Measurements from ENCODE around the gene ABLIM2. TPM values are rescaled to one million over a fixed set of nuclear protein-coding genes. Genes with fewer than 3 reads are reported as not detected.

ABLIM2 gene
- total and polyA plus RNA-seq, 2 of the 4 experiments (the other 2 are of a cell fraction): under 0.01 to 0.10 TPM

DNA sequence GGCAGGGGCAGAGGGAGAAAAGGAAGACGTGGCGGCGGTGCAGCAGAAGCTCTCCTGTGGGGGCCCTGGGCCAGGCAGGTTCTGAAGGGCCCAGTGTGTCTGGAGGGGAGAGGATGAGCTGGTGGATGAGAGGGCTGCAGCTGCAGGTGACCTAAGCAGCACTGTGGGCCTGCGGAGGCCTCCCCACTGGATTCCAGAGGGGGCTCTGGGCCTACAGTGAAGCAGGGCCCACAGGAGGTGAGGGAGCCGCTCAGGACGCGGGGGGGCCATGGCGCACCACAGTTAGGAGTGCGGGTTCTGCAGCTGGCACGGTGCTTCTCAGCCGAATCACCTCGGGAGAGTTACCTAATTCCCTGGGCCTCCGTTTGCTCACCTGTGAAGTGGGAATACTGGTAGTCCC, 10.5 kb downstream of the ABLIM2 start:
- dilution Hi-C loops (cut with HindIII; ENCODE audit: low sequenced_read_pairs, unreplicated experiment): no loop called here
- no peak overlapping the region for H3K23ac ChIP-seq (ENCODE audit: low read depth, low read length)
- H2BK5ac ChIP-seq (ENCODE audit: low read depth, low read length, poor library complexity, severe bottlenecking): no peak overlapping the region
- no peak overlapping the region for H3K9ac ChIP-seq (ENCODE audit: low read depth, low read length)
- no peak overlapping the region for H3K4ac ChIP-seq (ENCODE audit: low read depth, low read length)
- no peak overlapping the region for H3K4me3 ChIP-seq (ENCODE audit: insufficient read depth, low read depth, low read length)
- H3K36me3 ChIP-seq (ENCODE audit: control insufficient read depth, insufficient read depth, low read length): no peaks in the 10 kb centered on the region
- H3K56ac ChIP-seq (ENCODE audit: extremely low read depth, insufficient read depth, low read length): no peak overlapping the region
- no peaks in the 10 kb centered on the region for H3K4me1 ChIP-seq (ENCODE audit: control insufficient read depth, insufficient read depth, low read length)
- no peak overlapping the region for H2AK5ac ChIP-seq (ENCODE audit: low read depth, low read length)
- no peaks in the 10 kb centered on the region for H3K9me3 ChIP-seq (ENCODE audit: control insufficient read depth, insufficient read depth, low read length)
- no peak overlapping the region for H2BK20ac ChIP-seq (ENCODE audit: low read depth, low read length)
- H3K27me3 ChIP-seq (ENCODE audit: control insufficient read depth, insufficient read depth, low read length): peaks cover 83% of the 10 kb centered on the region
- no peaks in the 10 kb centered on the region for H3K79me1 ChIP-seq (ENCODE audit: low read depth in 1 of 2, low read length in 2 of 2)
- H3K9me1 ChIP-seq (ENCODE audit: insufficient read depth, low read length): no peaks in the 10 kb centered on the region
- no peak overlapping the region for H2AFZ ChIP-seq (replicated peaks; ENCODE audit: low read length, poor library complexity)
- POLR2A ChIA-PET (ENCODE audit: unreplicated experiment): no interaction called here
- H3K14ac ChIP-seq (replicated peaks; ENCODE audit: low read depth, low read length): no peak overlapping the region
- no peak overlapping the region for H4K91ac ChIP-seq (ENCODE audit: insufficient read depth, low read depth, low read length)
- no peak overlapping the region for H4K8ac ChIP-seq (ENCODE audit: low read depth in 2 of 2, low read length in 2 of 2)
- ATAC-seq (ENCODE audit: low read depth) (no peak), DNase-seq (no peak)
- intact Hi-C loops (cut with micrococcal nuclease): no loop called here
- H4K5ac ChIP-seq (ENCODE audit: low read depth, low read length): no peak overlapping the region
- no peak for TF ChIP-seq MAZ (IDR thresholded peaks at IDR 0.05; ENCODE audit: borderline replicate concordance, low read depth, low read length)
- TF ChIP-seq CTCF (conservative IDR thresholded peaks at IDR 0.05; ENCODE audit: low read depth, low read length): no peak
- no peak for TF ChIP-seq CEBPB (IDR thresholded peaks at IDR 0.05; ENCODE audit: low read depth, low read length)
- TF ChIP-seq NFE2L2 (IDR thresholded peaks at IDR 0.05; ENCODE audit: low read depth, low read length): no peak
- TF ChIP-seq SMC3 (IDR thresholded peaks at IDR 0.05; ENCODE audit: low read depth, low read length): no peak
- no peak for TF ChIP-seq POLR2A (IDR thresholded peaks at IDR 0.05; ENCODE audit: low read depth, low read length)
- H3K18ac ChIP-seq (ENCODE audit: low read depth, low read length): no peak overlapping the region
- WGBS, 2 experiments (ENCODE audit: extremely low coverage in 2 of 2, insufficient read length in 1 of 2): 83% methylated on average over 3 of the region's 13 CpGs; no CpG with 5 or more reads in 1 of the 2 experiments
- H2AK9ac ChIP-seq (replicated peaks; ENCODE audit: low read depth, low read length, poor library complexity): no peak overlapping the region
- H3K4me2 ChIP-seq (ENCODE audit: low read depth, low read length): no peak overlapping the region
- no TSS peak for BruUV-seq (replicated peaks)
- H2BK15ac ChIP-seq (ENCODE audit: low read depth, low read length): no peak overlapping the region
- no peak overlapping the region for H3K27ac ChIP-seq (ENCODE audit: insufficient read depth, low read length)
- CTCF ChIA-PET: no interaction called here
- H2BK120ac ChIP-seq (ENCODE audit: low read depth, low read length): no peak overlapping the region
- in situ Hi-C loops (cut with MboI; ENCODE audit: low sequenced_read_pairs): no loop called here
- H4K20me1 ChIP-seq (ENCODE audit: insufficient read depth, low read length): no peaks in the 10 kb centered on the region; the same call in 1 of the 2 replicates
